ENCODE data around the gene PPP6R2. TPM values are rescaled to one million over a fixed set of nuclear protein-coding genes. Genes with fewer than 3 reads are reported as not detected.

The PPP6R2 gene
- total RNA-seq, 1 experiment from 2014 or later = 61.3 TPM

DNA sequence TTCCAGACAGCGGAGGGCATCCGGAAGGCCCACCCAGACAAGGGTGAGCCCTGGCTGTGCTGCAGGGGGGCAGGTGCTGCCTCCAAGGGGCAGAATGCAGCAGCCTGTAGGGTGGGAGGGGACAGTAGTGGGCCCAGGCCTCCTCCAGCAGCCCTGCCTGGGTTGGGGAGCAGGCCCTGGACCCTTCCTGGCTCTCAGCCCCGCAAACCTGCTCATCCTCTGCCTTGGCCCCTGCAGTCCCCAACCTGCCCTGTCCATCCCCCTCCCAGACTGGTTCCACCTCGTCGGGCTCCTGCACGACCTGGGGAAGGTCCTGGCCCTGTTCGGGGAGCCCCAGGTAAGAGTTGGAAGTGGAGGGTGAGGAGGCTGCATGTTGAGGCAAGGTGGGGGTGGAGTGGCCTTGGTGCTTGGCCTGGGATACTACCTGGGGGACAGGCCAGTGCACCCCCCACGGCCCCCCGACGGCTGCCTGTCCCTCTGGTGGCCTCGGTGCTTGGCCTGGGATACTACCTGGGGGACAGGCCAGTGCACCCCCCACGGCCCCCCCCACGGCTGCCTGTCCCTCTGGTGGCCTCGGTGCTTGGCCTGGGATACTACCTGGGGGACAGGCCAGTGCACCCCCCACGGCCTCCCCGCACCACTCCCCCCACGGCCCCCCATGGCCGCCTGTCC is 145.0 kb downstream of the PPP6R2 start:
- H3K27ac ChIP-seq (ENCODE audit: low read depth, low read length) = no peak overlapping the region
- intact Hi-C loops (cut with micrococcal nuclease) = no loop called here
- TF ChIP-seq FOSL1 (IDR thresholded peaks at IDR 0.05; ENCODE audit: low read depth) (no peak), SRF (IDR thresholded peaks at IDR 0.05; ENCODE audit: low read depth) (no peak), POLR2A (IDR thresholded peaks at IDR 0.05; ENCODE audit: borderline replicate concordance, extremely low read depth, insufficient read depth, insufficient read length) (no peak), ZNF274 (IDR thresholded peaks at IDR 0.05; ENCODE audit: low read depth, low read length) (no peak), EZH2 (IDR thresholded peaks at IDR 0.05) (no peak), SIN3A (IDR thresholded peaks at IDR 0.05; ENCODE audit: low read depth) (no peak), CEBPB (IDR thresholded peaks at IDR 0.05; ENCODE audit: low read depth) (no peak), RAD21 (IDR thresholded peaks at IDR 0.05; ENCODE audit: low read depth) (no peak)
- TF ChIP-seq, protein P1, sequence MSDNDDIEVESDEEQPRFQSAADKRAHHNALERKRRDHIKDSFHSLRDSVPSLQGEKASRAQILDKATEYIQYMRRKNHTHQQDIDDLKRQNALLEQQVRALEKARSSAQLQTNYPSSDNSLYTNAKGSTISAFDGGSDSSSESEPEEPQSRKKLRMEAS (IDR thresholded peaks at IDR 0.05) = no peak
- TF ChIP-seq, protein P2, sequence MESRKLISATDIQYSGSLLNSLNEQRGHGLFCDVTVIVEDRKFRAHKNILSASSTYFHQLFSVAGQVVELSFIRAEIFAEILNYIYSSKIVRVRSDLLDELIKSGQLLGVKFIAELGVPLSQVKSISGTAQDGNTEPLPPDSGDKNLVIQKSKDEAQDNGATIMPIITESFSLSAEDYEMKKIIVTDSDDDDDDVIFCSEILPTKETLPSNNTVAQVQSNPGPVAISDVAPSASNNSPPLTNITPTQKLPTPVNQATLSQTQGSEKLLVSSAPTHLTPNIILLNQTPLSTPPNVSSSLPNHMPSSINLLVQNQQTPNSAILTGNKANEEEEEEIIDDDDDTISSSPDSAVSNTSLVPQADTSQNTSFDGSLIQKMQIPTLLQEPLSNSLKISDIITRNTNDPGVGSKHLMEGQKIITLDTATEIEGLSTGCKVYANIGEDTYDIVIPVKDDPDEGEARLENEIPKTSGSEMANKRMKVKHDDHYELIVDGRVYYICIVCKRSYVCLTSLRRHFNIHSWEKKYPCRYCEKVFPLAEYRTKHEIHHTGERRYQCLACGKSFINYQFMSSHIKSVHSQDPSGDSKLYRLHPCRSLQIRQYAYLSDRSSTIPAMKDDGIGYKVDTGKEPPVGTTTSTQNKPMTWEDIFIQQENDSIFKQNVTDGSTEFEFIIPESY (IDR thresholded peaks at IDR 0.05; ENCODE audit: extremely low read depth, insufficient replicate concordance, low read length) = no peak
- POLR2A ChIA-PET = no interaction called here
- no peaks in the 10 kb centered on the region for H3K79me2 ChIP-seq (ENCODE audit: insufficient read depth, low read length)
- H3K9me2 ChIP-seq (ENCODE audit: insufficient read depth) = no peaks in the 10 kb centered on the region
- no peaks in the 10 kb centered on the region for H3K36me3 ChIP-seq (ENCODE audit: control insufficient read depth in 1 of 2, insufficient read depth in 2 of 2, low read length in 2 of 2)
- H3K4me2 ChIP-seq (ENCODE audit: low read length) = no peak overlapping the region
- H3K9ac ChIP-seq (ENCODE audit: low read length) = no peak overlapping the region
- no peak overlapping the region for H2AFZ ChIP-seq (ENCODE audit: low read depth, low read length, poor library complexity, severe bottlenecking)
- no peaks in the 10 kb centered on the region for H3K9me3 ChIP-seq (ENCODE audit: control insufficient read depth in 1 of 2, insufficient read depth in 1 of 2, low read depth in 1 of 2, low read length in 2 of 2)
- BruUV-seq (replicated peaks) = no TSS peak
- RAD21 ChIA-PET (ENCODE audit: low non-redundant PET in 1 of 2, low total read pairs in 2 of 2, uncharacterized antibody in 2 of 2, unreplicated experiment in 2 of 2) = no interaction called here
- H3K4me3 ChIP-seq (replicated peaks in 1 of 2; ENCODE audit: low read depth in 1 of 2, low read length in 2 of 2) = no peak overlapping the region
- H4K20me1 ChIP-seq (ENCODE audit: insufficient read depth) = no peaks in the 10 kb centered on the region
- DNase-seq (ENCODE audit: low read depth, low spot score) (no peak), ATAC-seq (no peak)
- H3K4me1 ChIP-seq (ENCODE audit: control insufficient read depth in 1 of 2, insufficient read depth in 2 of 2, low read length in 2 of 2) = peaks cover 6 to 19% of the 10 kb centered on the region in 2 experiments; a peak in 3 of 4 replicates
- H3K27me3 ChIP-seq (ENCODE audit: insufficient read depth, low read length) = no peaks in the 10 kb centered on the region
- CTCF ChIA-PET = no interaction called here
